HepG2 (cell line): ENCODE results near the gene CDK11A. TPM values are rescaled to one million over a fixed set of nuclear protein-coding genes. Genes with fewer than 3 reads are reported as not detected.

Experiments
- ATAC-seq: fragments of 200-7000 bp; cut with Tn5 transposase; 3 replicates; pipeline ENCODE4 v1.9.1; 2020; ENCODE audit warnings: mild to moderate bottlenecking, moderate library complexity
- BruUV-seq: library from RNA; stranded (reverse); fragments of 400-500 nt; replicated peaks from 2 replicates; lab custom pipeline; 2021; lab: Mats Ljungman, UMichigan
- CTCF ChIA-PET: fragments of 300-600 bp; formaldehyde crosslinking; extraction: SDS; loops from one replicate; lab custom pipeline; 2021; ENCODE audit warnings: low total read pairs, inconsistent platforms, low intra/inter-chr PET ratio; lab: Yijun Ruan, JAX
- POLR2A ChIA-PET: fragments of 350-600 bp; sonication (Branson Sonifier 250); formaldehyde crosslinking; loops from one replicate; lab custom pipeline; 2020; ENCODE audit warnings: antibody characterized with exemption, inconsistent platforms; lab: Yijun Ruan, JAX
- DNase-seq: peaks from one replicate; pipeline ENCODE4 v3.0.0-alpha.2; 2015; ENCODE audit warnings: low spot score
- FAIRE-seq: peaks from 3 replicates; lab custom pipeline; 2011; peaks lifted over from hg19 to GRCh38; lab: Jason Lieb, UNC
- H2AFZ ChIP-seq: one replicate; pipeline ENCODE4 v1.6.1; 2011; ENCODE audit warnings: low read length, inconsistent platforms
- H3K27ac ChIP-seq: fragments of 300-600 bp; 3 replicates; pipeline ENCODE4 v1.8.0; 2011; ENCODE audit warnings: mixed run types, mild to moderate bottlenecking, mixed read lengths, low read length, inconsistent platforms; ENCODE audit not compliant: insufficient read depth; ENCODE audit errors: extremely low read length
- H3K27me3 ChIP-seq, 2 experiments: fragments of 200-600 bp in 1 of 2; 2 replicates in 1 of 2; 3 replicates in 1 of 2; pipeline versions ENCODE4 v1.6.0 to v1.8.0; 2011; ENCODE audit warnings: low read length in 2 of 2, mild to moderate bottlenecking in 2 of 2, moderate library complexity in 2 of 2, inconsistent platforms in 1 of 2; ENCODE audit not compliant: insufficient read depth in 2 of 2, control insufficient read depth in 1 of 2
- H3K36me3 ChIP-seq, 2 experiments: fragments of 200-600 bp in 1 of 2; replicated peaks in 1 of 2; 2 replicates in 1 of 2; 3 replicates in 1 of 2; pipeline versions ENCODE4 v1.5.1 to v1.8.0; 2011; ENCODE audit warnings: low read length in 2 of 2, inconsistent platforms in 1 of 2; ENCODE audit not compliant: insufficient read depth in 2 of 2, control insufficient read depth in 1 of 2
- H3K4me1 ChIP-seq: 2 replicates; pipeline ENCODE4 v1.5.1; 2012; ENCODE audit warnings: low read length, inconsistent platforms; ENCODE audit not compliant: insufficient read depth
- H3K4me2 ChIP-seq: 2 replicates; pipeline ENCODE4 v1.6.0; 2011; ENCODE audit warnings: low read depth, low read length, inconsistent platforms
- H3K4me3 ChIP-seq, 3 experiments: fragments of 200-600 bp in 1 of 3; sonication (generic), shearing (Covaris generic) in 1 of 3; replicated peaks in 1 of 3; 2 replicates each; pipeline ENCODE4 v1.5.1; 2011 to 2016; ENCODE audit warnings: low read length in 3 of 3, inconsistent platforms in 2 of 3, low read depth in 2 of 3, mild to moderate bottlenecking in 2 of 3, control low read depth in 1 of 3, mixed read lengths in 1 of 3; ENCODE audit not compliant: insufficient read depth in 1 of 3
- H3K79me2 ChIP-seq: one replicate; pipeline ENCODE4 v1.6.1; 2011; ENCODE audit warnings: low read length, inconsistent platforms; ENCODE audit not compliant: insufficient read depth
- H3K9ac ChIP-seq: 2 replicates; pipeline ENCODE4 v1.6.0; 2011; ENCODE audit warnings: mild to moderate bottlenecking, low read depth, low read length, inconsistent platforms; ENCODE audit not compliant: insufficient read depth
- H3K9me3 ChIP-seq: 2 replicates; pipeline ENCODE4 v1.5.1; 2012; ENCODE audit warnings: mild to moderate bottlenecking, low read length
- H4K20me1 ChIP-seq: 2 replicates; pipeline ENCODE4 v1.6.0; 2011; ENCODE audit warnings: inconsistent platforms, mild to moderate bottlenecking, low read length, moderate library complexity; ENCODE audit not compliant: insufficient read depth
- FOXO1 ChIP-seq: sonication (generic); formaldehyde crosslinking; IDR thresholded peaks from 2 replicates; pipeline ENCODE4 v1.4.0; 2020; ENCODE audit warnings: missing genetic modification reagents
- MYC ChIP-seq: sonication (generic); formaldehyde crosslinking; IDR thresholded peaks from 2 replicates; pipeline ENCODE4 v1.9.0; 2021; ENCODE audit warnings: missing genetic modification reagents, borderline replicate concordance
- SMAD1 ChIP-seq: sonication (generic); formaldehyde crosslinking; IDR thresholded peaks from 2 replicates; pipeline ENCODE4 v1.4.0; 2020; ENCODE audit warnings: missing genetic modification reagents, low read depth, mild to moderate bottlenecking, borderline replicate concordance
- ZBTB26 ChIP-seq: IDR thresholded peaks from 2 replicates; pipeline ENCODE4 v1.6.1; 2016; ENCODE audit warnings: missing compliant biosample characterization, missing genetic modification reagents, borderline replicate concordance
- ZFP36L1 ChIP-seq: sonication (generic); formaldehyde crosslinking; IDR thresholded peaks from 2 replicates; pipeline ENCODE4 v1.8.0; 2022; ENCODE audit warnings: mild to moderate bottlenecking, missing genetic modification reagents, moderate library complexity
- ZNF704 ChIP-seq: sonication (generic); formaldehyde crosslinking; IDR thresholded peaks from 2 replicates; pipeline ENCODE4 v1.8.1; 2023; ENCODE audit warnings: mild to moderate bottlenecking, inconsistent platforms, moderate library complexity, missing genetic modification reagents, borderline replicate concordance
- ZNF816 ChIP-seq: sonication (generic); formaldehyde crosslinking; IDR thresholded peaks from 2 replicates; pipeline ENCODE4 v1.8.0; 2022; ENCODE audit warnings: missing genetic modification reagents, mild to moderate bottlenecking, borderline replicate concordance
- WGBS: methylation state at CpG from one replicate; pipeline ENCODE4 v1.1.6; 2017; ENCODE audit warnings: low lambda C conversion rate; 5-methylcytosine and 5-hydroxymethylcytosine counted together
- in situ Hi-C: cut with HindIII; loops from 2 replicates; pipeline ENCODE4 v1.10.0; 2017; ENCODE audit warnings: low pct_unique_long_range_greater_than_20kb; ENCODE audit not compliant: extremely low pct_ligation_motif_present
- intact Hi-C: fragments of 100-400 bp; cut with micrococcal nuclease; formaldehyde crosslinking; loops from one replicate; pipeline ENCODE4 v1.10.0; 2022; ENCODE audit not compliant: unreplicated experiment
- polyA plus RNA-seq, 8 experiments: library from polyadenylated mRNA; depleted of rRNA in 3 of 8; stranded (reverse) in 7 of 8; unstranded in 1 of 8; fragments of >200 nt; fragmentation: Illumina TruSeq in 4 of 8; extraction: Trizol in 4 of 8; gene quantifications; 2 replicates each; pipeline versions ENCODE4 v1.2.1 to v1.2.3, GENCODE V29; 2011 to 2016; ENCODE audit warnings: low read depth in 4 of 8, missing spikeins in 1 of 8, mixed read lengths in 1 of 8; ENCODE audit not compliant: insufficient read depth in 1 of 8
- total RNA-seq, 5 experiments: library from RNA; depleted of rRNA; stranded (reverse); fragments of >200 nt; fragmentation: Illumina TruSeq; extraction: Trizol; gene quantifications; 2 replicates each; pipeline ENCODE4 v1.2.3, GENCODE V29; 2016; ENCODE audit warnings: low read depth in 1 of 5

CDK11A gene
- total and polyA plus RNA-seq, 2 of the 13 experiments (the other 11 are each of a cell fraction or from before 2014, with no cell fraction given): 11.2 to 17.9 TPM

- TF ChIP-seq ZBTB26 (CRISPR knock-in tag): no peak
- TF ChIP-seq ZNF704 (CRISPR knock-in tag): no peak
Measured at GRCh38 chr1:1684031-1684681, 40.0 kb downstream of the CDK11A start (continued).

- WGBS: 92% methylated on average over 20 of the region's 26 CpGs
- no TSS peak for BruUV-seq
- no peak for TF ChIP-seq FOXO1 (CRISPR knock-in tag)
- no peak for TF ChIP-seq ZNF816 (CRISPR knock-in tag)
- no peak for TF ChIP-seq MYC (CRISPR knock-in tag)
- TF ChIP-seq ZBTB26 (CRISPR knock-in tag): no peak
- TF ChIP-seq ZFP36L1 (CRISPR knock-in tag): no peak
- no peak for TF ChIP-seq SMAD1 (CRISPR knock-in tag)
- TF ChIP-seq, all 625 proteins: peak for 0
- ATAC-seq (no peak), DNase-seq (no peak), FAIRE-seq (no peak)
- Histone ChIP-seq H3K36me3 (no peaks in the 10 kb centered on the region; a peak in 1 of 5 replicates), H3K27me3 (no peaks in the 10 kb centered on the region), H2AFZ (no peak overlapping the region), H3K9me3 (no peaks in the 10 kb centered on the region), H3K4me2 (no peak overlapping the region), H3K27ac (no peak overlapping the region), H4K20me1 (no peaks in the 10 kb centered on the region; the same call in 1 of the 2 replicates), H3K4me1 (peaks cover 62% of the 10 kb centered on the region), H3K9ac (no peak overlapping the region), H3K79me2 (peaks cover 15% of the 10 kb centered on the region), H3K4me3 (no peak overlapping the region)
- ChIA-PET POLR2A (no interaction called here), CTCF (no interaction called here)
- intact Hi-C loops: no loop called here
- in situ Hi-C loops: no loop called here
Measured at GRCh38 chr1:1683104-1683905, 40.9 kb downstream of the CDK11A start.
